ENCODE results near the gene CDKN1B.

GRCh38 chr12:12723681-12724420 is 6.7 kb downstream of the CDKN1B start:
- TF ChIP-seq CTCF (IDR thresholded peaks at IDR 0.05) (peak in 2 of 6 experiments; percentile 5 to 20), POLR2A (IDR thresholded peaks at IDR 0.05) (peak in 1 of 2 donors; percentile 15)
